Esophagus muscularis mucosa (tissue), 4 donors: ENCODE data around the gene FBXO21.

ENCODE experiments used
- CTCF ChIP-seq, 3 experiments: fragments of 200-600 bp in 2 of 3; fragments of 450-650 bp in 1 of 3; sonication (generic) in 2 of 3; IDR thresholded peaks; one replicate each; pipeline ENCODE4 v1.5.1; 2017 to 2019; ENCODE audit warnings: antibody characterized with exemption in 3 of 3, mild to moderate bottlenecking in 2 of 3, moderate library complexity in 1 of 3
- EP300 ChIP-seq: sonication (generic); formaldehyde crosslinking; IDR thresholded peaks from one replicate; pipeline ENCODE4 v1.6.1; 2017; ENCODE audit warnings: antibody characterized with exemption
- POLR2A ChIP-seq: fragments of 450-650 bp; IDR thresholded peaks from one replicate; pipeline ENCODE4 v1.6.1; 2017; ENCODE audit warnings: antibody characterized with exemption, moderate library complexity, mild to moderate bottlenecking, low read depth
- POLR2AphosphoS5 ChIP-seq, 2 donors: sonication (generic); formaldehyde crosslinking; IDR thresholded peaks; one replicate each; pipeline ENCODE4 v1.6.1; 2017; ENCODE audit warnings: antibody characterized with exemption in 2 of 2

DNA sequence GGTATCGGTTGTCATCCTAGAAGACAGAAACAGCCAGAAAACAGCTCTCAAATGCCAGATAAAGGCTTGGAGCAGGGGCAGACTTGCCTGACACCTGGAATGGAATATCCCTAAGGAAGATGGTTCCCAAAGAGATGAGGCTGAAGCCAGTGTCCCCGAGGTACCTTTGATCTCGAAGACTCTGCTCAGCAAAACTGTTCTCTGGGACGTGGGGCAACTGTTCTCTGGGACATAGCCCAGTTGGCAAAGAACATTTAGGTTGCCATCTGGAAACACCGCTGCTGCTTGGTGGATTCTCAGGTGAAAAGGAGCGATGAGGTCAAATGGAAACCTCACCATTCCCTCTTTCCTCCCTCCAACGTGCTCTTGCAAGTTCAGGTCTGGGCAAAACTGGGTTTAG is 27.9 kb upstream of the FBXO21 start:
- TF ChIP-seq POLR2A (no peak), POLR2AphosphoS5 (IDR thresholded peaks at IDR 0.05) (no peak), CTCF (IDR thresholded peaks at IDR 0.05) (no peak), EP300 (no peak)
